Activated naive CD4-positive, alpha-beta T cell treated with Interleukin-2 at 50 U/mL for 16 hours (primary cell): Measurements from ENCODE around the gene MRPS27.

ENCODE experiments used
- DNase-seq: peaks from one replicate; pipeline ENCODE4 v3.0.0-alpha.2; 2020

The MRPS27 gene

GRCh38 chr5:72252574-72253155, 67.4 kb downstream of the MRPS27 start:
- DNase-seq = no peak

GRCh38 chr5:72252008-72252407, 68.0 kb downstream of the MRPS27 start:
- no peak for DNase-seq

- no peak for DNase-seq
Observed at GRCh38 chr5:72251386-72251785, 68.7 kb downstream of the MRPS27 start.

GRCh38 chr5:72248410-72248981, 71.5 kb downstream of the MRPS27 start:
- no peak for DNase-seq

- no peak for DNase-seq
Observed at GRCh38 chr5:72246954-72247442, 73.0 kb downstream of the MRPS27 start.

GRCh38 chr5:72245951-72246532, 74.0 kb downstream of the MRPS27 start:
- DNase-seq = no peak

GRCh38 chr5:72245546-72245945, 74.5 kb downstream of the MRPS27 start:
- DNase-seq = no peak

GRCh38 chr5:72244862-72245371, 75.1 kb downstream of the MRPS27 start:
- no peak for DNase-seq

- DNase-seq = no peak
Observed at GRCh38 chr5:72243706-72244105, 76.3 kb downstream of the MRPS27 start.

- DNase-seq = no peak
Observed at GRCh38 chr5:72242796-72243475, 77.1 kb downstream of the MRPS27 start.

GRCh38 chr5:72241346-72242003, 78.6 kb downstream of the MRPS27 start:
- DNase-seq = no peak

GRCh38 chr5:72238712-72239445, 81.2 kb downstream of the MRPS27 start:
- no peak for DNase-seq

GRCh38 chr5:72237879-72238278, 82.2 kb downstream of the MRPS27 start:
- no peak for DNase-seq

GRCh38 chr5:72237415-72237814, 82.6 kb downstream of the MRPS27 start:
- no peak for DNase-seq

GRCh38 chr5:72235725-72236124, 84.3 kb downstream of the MRPS27 start:
- no peak for DNase-seq

GRCh38 chr5:72234868-72235267, 85.2 kb downstream of the MRPS27 start:
- no peak for DNase-seq

- DNase-seq = peak; percentile 8
Observed at GRCh38 chr5:72234265-72234700, 85.8 kb downstream of the MRPS27 start.

GRCh38 chr5:72233835-72234234, 86.2 kb downstream of the MRPS27 start:
- DNase-seq = no peak

- DNase-seq = no peak
Observed at GRCh38 chr5:72232838-72233237, 87.2 kb downstream of the MRPS27 start.

- no peak for DNase-seq
Observed at GRCh38 chr5:72231991-72232703, 87.9 kb downstream of the MRPS27 start.

GRCh38 chr5:72228960-72229359, 91.1 kb downstream of the MRPS27 start:
- DNase-seq = no peak

- DNase-seq = no peak
Observed at GRCh38 chr5:72226950-72227349, 93.1 kb downstream of the MRPS27 start.
